AG08395 (cell line): ENCODE data around the gene OR2A7.
"Not testable (repeated sequence)": the region's sequence is repeated elsewhere in the genome, so short reads cannot be mapped to it uniquely, and the experiment has no call there.

ENCODE experiments used
- DNase-seq: peaks from one replicate; pipeline ENCODE4 v3.0.0; 2012; ENCODE audit warnings: mixed read lengths, low spot score

OR2A7 gene

GRCh38 chr7:144264692-144265091, at the start of gene OR2A7:
Gene OR2A7, minus strand, starts transcription at chr7:144264792. Its CDS starts 5,164 bp downstream, at chr7:144259628.
- DNase-seq: not testable (repeated sequence)

- not testable (repeated sequence) for DNase-seq
Observed at GRCh38 chr7:144311872-144312469, 47.4 kb upstream of the OR2A7 start, which contains the start of gene OR2A1. Gene OR2A1, plus strand, starts transcription at chr7:144312419. Its CDS starts 5,706 bp downstream, at chr7:144318125.

DNA sequence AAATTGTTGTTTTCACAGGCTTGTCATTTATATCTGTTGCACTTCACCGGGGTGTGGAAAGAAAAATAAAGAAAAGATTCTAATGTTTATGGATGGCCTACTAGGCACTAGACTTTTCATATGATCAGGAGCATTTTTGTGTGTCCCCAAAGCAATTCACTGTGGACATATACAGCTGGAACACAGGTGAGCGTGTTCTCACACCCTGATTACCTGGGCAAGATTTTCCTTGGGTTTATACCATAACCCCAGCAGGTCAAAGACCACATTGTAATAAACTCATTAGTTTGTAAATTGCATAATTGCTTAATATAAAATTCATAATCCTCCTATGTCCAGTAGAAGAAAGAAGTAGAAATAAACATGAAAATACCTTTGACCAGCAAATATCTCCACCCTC, 46.6 kb upstream of the OR2A7 start:
- not testable (repeated sequence) for DNase-seq

DNA sequence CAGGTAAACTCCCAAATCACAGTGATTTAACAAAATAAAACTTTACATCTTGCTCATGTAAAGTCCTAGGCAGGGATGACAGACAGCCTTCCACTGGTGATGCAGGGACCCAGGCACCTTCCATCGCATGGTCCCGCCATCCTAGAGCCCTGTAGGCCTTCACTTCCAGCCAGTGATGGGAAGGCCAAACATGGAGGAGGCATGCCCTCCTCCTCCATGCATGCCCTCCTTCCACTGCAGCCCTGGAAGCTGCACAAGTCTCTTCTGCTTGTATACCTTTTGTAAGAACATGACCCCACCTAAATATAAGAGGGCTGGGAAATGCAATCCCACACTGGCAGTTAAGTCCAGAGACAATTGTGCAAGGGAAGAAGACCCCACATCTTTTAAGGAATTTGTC, 45.1 kb upstream of the OR2A7 start:
- DNase-seq: not testable (repeated sequence)

GRCh38 chr7:144305156-144305555, 40.6 kb upstream of the OR2A7 start:
- DNase-seq: not testable (repeated sequence)

DNA sequence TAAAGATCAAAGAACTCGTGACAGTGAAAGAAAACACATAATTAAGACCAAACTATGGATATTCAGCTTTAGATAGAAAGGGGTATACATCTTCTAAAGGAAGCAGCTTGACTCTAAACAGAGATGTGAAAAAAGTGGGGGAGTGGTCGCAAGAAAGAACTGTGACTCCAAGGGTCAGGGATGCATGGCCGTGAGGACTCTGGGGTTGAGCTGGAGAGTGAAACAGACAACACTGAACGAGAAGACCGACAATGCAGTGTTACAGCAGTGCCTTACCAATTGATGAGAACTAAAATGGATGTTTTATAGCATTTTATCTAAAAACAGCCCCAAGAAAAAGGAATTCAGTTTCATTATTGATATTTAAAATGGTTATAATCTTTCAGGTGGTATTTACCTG, 39.0 kb upstream of the OR2A7 start:
- DNase-seq: not testable (repeated sequence)

DNA sequence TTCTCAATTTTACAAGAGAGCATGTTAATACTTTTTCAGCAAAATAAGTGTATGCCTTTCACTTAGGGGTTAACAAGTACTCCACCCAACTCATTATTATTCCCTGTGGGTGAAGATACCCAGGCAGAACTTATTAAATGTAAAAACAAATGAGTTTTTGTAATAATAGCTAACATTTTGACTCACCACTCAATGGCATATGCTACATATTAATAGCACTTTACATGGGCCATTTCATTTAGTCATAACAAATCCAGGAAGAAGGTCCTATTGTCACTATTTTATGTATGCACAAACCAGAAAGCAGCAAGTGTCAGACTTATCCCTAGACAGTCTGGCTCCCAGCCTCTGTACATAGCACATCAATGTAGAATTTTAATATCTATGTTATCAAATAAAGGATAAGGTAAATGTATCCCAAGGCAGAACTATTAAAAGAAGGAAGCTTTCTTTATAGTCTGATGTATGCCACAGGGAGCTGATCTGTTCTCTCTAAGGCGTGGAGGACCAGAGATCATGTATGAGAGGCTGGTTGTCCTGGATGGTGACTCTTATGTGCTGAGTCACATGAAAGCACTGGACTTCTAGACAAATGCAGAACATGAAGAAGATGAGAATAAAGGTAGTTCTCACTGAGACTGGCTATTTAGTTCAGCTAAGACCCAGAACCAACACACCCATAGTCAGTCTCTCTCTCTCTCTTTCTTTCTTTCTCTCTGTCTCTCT, 38.1 kb upstream of the OR2A7 start:
- not testable (repeated sequence) for DNase-seq

- not testable (repeated sequence) for DNase-seq
Observed at GRCh38 chr7:144293794-144294499, 29.4 kb upstream of the OR2A7 start.

GRCh38 chr7:144292384-144293161, 28.0 kb upstream of the OR2A7 start:
- DNase-seq: not testable (repeated sequence)

GRCh38 chr7:144291607-144292006, 27.0 kb upstream of the OR2A7 start:
- not testable (repeated sequence) for DNase-seq

DNA sequence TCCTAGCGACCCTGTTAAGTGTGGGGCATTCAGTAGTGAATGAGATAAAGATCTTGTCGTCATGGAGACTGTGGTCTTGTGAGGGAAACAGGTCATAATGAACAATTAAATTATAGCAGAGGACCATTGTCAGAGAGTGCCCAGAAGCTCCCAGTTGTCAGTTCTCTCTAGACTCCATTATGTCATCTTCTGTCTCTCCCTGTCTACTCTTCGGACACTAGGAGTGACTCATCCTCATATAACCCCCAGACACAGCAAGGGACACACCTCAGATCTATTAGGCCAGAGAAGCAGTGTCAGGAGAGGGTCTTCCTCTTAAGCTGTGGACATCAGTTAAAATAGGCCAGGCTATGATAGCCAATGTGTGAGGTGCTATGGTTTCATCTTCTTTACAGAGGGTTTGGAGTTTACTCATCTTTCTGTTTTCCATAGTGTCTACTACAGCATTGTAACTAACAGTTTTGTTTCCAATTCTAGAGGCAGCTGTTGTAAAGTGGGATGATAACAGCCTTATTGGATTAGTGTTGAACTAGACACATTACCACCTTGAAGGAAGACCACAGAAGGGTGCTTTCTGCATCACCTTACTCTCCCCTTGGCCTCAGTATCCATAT, 22.7 kb upstream of the OR2A7 start:
- DNase-seq: not testable (repeated sequence)

- not testable (repeated sequence) for DNase-seq
Observed at GRCh38 chr7:144283716-144284115, 19.1 kb upstream of the OR2A7 start.

DNA sequence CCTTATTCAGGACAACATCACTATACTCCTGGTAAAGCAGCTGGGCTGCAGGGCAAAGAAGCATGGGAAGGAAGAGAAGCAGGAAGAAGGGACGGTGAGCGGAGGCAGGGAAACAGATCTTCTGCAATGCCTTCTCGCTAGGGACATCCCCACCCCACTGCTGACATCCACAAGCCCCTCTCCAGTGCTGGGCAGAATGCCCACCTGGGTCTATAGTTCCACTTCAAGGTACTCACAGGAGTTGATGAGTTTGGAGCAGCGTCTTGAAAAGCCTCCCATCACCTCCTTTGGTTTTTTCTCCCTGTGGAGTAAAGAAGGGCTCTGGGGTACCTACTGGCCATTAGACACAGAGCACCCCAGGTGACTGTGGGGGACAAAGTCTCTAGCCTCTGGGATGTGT, 17.9 kb upstream of the OR2A7 start:
- DNase-seq: not testable (repeated sequence)

- not testable (repeated sequence) for DNase-seq
Observed at GRCh38 chr7:144281981-144282380, 17.4 kb upstream of the OR2A7 start.

- not testable (repeated sequence) for DNase-seq
Observed at GRCh38 chr7:144280010-144280409, 15.4 kb upstream of the OR2A7 start.

DNA sequence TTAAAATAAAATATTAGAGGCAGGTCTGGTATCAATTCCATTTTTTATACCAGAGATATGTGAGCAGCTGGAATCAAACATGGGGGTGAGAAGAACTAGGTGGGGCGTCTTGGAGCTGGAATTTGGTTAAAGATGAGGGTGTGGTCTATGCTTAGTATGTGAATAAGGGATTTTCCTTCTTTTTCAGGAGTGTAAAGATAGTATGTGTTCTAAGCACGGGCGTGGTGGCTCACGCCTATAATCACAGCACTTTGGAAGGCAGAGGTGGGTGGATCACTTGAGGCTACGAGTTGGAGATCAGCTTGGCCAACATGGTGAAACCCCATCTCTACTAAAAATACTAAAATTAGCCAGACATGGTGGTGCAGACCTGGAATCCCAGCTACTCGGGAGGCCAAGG, 10.7 kb upstream of the OR2A7 start:
- DNase-seq: not testable (repeated sequence)

DNA sequence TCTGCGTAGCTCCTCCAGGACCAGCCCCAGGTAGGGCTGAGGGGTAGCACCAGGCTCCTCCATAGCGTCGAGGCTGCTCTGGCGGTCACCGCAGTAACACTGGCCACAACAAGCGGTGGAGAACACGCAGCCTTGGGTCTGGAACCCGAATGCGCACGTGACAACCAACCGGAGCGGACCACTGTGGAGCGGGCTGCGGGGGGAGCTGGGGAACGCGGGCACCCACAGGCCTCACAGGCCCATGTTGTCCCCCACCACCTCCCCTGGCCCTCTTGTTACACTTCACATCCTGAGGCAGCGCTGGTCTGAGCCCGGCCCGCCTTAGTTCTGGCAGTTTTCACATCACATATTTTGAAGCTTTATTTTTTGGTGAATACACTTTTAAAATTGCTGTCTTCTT, 4.6 kb upstream of the OR2A7 start, which contains the start of gene CTAGE8:
TSS of gene CTAGE8 (minus strand) at position 101 of the 400 bp plus-strand sequence. CDS start at position 63, 38 bp downstream.
- not testable (repeated sequence) for DNase-seq

DNA sequence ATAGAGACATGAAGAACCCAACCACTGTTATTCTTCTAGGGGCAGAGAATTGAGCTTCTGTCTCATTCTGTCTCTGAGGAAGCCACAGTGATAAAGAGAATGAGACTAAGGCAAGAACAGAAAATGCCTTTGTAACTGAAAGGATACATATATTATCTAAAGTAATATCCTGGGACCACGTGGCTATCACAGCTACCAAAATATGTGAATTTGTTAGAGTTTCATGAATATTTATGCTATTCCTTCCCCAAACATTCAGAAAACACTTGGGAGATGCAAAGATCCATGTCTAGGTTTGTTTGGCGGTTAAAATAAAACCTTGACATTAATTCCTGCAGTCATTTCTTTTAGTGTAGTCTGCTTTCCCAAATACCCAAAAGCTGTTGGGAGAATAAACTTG, 2.5 kb downstream of the OR2A7 start:
- not testable (repeated sequence) for DNase-seq

- not testable (repeated sequence) for DNase-seq
Observed at GRCh38 chr7:144259067-144259466, 5.5 kb downstream of the OR2A7 start.

GRCh38 chr7:144256112-144256511, 8.5 kb downstream of the OR2A7 start:
- DNase-seq: peak; percentile 14

- DNase-seq: no peak
Observed at GRCh38 chr7:144255471-144255897, 9.1 kb downstream of the OR2A7 start.
